Activated CD8-positive, alpha-beta T cell treated with anti-CD3 and anti-CD28 coated beads, Interleukin-2, amount 10 ng/mL, durations not matched to agents 7 days and 5 days (primary cell): Measurements from ENCODE around the gene ANKH. TPM values are rescaled to one million over a fixed set of nuclear protein-coding genes. Genes with fewer than 3 reads are reported as not detected.
"Not testable (repeated sequence)": the region's sequence is repeated elsewhere in the genome, so short reads cannot be mapped to it uniquely, and the experiment has no call there.

Experiments used
- ATAC-seq: fragments of 150-1000 bp; cut with Tn5 transposase; one replicate; pipeline ENCODE4 v1.10.0; 2021; ENCODE audit warnings: moderate library complexity
- CTCF ChIA-PET: fragments of 350-600 bp; sonication (Branson Sonifier 250); formaldehyde crosslinking; loops from one replicate; lab custom pipeline; 2021; ENCODE audit warnings: antibody characterized with exemption; lab: Charles Lee
- POLR2A ChIA-PET: fragments of 350-600 bp; sonication (Branson Sonifier 250); formaldehyde crosslinking; loops from one replicate; lab custom pipeline; 2021; ENCODE audit warnings: antibody characterized with exemption; lab: Charles Lee
- DNase-seq: peaks from one replicate; pipeline ENCODE4 v3.0.0-alpha.2; 2020
- H3K27ac Mint-ChIP-seq: one replicate; pipeline ENCODE4 v1.8.0; 2021; ENCODE audit warnings: mild to moderate bottlenecking, mixed read lengths
- H3K27me3 Mint-ChIP-seq: one replicate; pipeline ENCODE4 v1.8.0; 2021; ENCODE audit warnings: low read depth, mixed read lengths
- H3K36me3 Mint-ChIP-seq: one replicate; pipeline ENCODE4 v1.8.0; 2021; ENCODE audit warnings: low read depth, mixed read lengths
- H3K4me1 Mint-ChIP-seq: one replicate; pipeline ENCODE4 v1.8.0; 2021; ENCODE audit warnings: low read depth, mixed read lengths
- H3K4me3 Mint-ChIP-seq: one replicate; pipeline ENCODE4 v1.8.0; 2021; ENCODE audit warnings: mild to moderate bottlenecking, mixed read lengths
- H3K9me3 Mint-ChIP-seq: one replicate; pipeline ENCODE4 v1.8.0; 2022; ENCODE audit warnings: mixed read lengths; ENCODE audit not compliant: insufficient read depth
- total RNA-seq, 2 experiments: library from RNA; stranded (reverse); gene quantifications; one replicate each; pipeline ENCODE4 v1.2.3, GENCODE V29; 2021

Gene ANKH
- total RNA-seq, 2 experiments from 2014 or later, result 32.1 to 36.0 TPM

DNA sequence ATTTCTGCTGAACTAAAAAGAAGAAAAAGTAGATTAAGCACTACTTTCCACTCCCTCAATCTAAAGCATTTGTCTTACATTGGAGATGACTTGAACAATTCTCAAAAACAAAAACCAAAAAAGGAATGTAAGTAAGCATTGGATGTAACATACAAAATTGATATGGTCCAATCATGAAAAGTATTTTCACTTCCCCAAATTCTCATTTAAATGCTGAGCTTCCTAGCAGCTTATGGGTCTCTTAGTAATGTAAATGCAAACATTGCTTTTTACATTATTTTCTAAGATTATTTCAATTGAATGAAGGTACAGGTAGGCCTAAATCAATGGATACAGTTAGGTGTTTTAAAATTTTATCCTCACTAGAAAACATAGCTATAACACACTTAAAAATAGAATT is 20.0 kb downstream of the ANKH start:
- ChIA-PET CTCF (no interaction called here), POLR2A (no interaction called here)
- no peaks in the 10 kb centered on the region for H3K36me3 Mint-ChIP-seq
- no peak overlapping the region for H3K27ac Mint-ChIP-seq
- H3K9me3 Mint-ChIP-seq, result no peaks in the 10 kb centered on the region
- no peak for ATAC-seq
- no peaks in the 10 kb centered on the region for H3K4me1 Mint-ChIP-seq
- H3K4me3 Mint-ChIP-seq, result no peak overlapping the region
- no peaks in the 10 kb centered on the region for H3K27me3 Mint-ChIP-seq
- no peak for DNase-seq

GRCh38 chr5:14851050-14851419 is 20.5 kb downstream of the ANKH start:
- Mint-ChIP-seq H3K27me3 (no peaks in the 10 kb centered on the region), H3K4me1 (no peaks in the 10 kb centered on the region), H3K36me3 (no peaks in the 10 kb centered on the region), H3K9me3 (no peaks in the 10 kb centered on the region), H3K27ac (no peak overlapping the region), H3K4me3 (no peak overlapping the region)
- ATAC-seq, result no peak
- ChIA-PET CTCF (no interaction called here), POLR2A (no interaction called here)
- no peak for DNase-seq

DNA sequence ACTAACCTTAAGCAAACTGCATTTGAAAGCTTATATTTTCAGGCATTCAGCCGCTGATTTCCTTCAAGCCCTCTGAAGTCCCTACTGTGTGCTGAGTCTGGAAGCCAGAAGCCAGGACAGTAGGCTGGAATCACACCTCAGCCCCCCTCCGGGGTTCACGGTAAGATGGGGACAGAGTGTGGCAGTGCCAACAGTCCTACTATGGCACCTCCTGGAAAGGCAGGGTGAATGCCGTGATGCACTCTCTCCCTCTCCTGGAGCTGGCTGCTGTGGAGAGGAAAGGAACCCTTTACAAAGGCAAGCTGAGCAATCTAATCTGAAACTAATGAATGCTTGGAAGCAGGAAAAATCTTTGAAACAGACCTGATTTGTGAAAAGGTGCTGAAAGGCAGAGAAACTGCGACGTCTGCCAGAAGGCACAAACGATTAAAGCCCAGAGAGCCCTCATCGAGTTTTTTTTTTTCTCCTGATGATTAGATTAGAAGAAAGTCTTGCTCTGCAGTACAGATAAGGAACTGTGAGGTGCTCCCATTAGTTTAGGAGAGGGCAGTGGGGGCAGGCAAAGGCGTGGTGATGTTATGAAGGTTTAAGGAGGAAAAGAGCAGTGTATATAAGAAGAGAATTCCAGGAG is 21.0 kb downstream of the ANKH start:
- H3K36me3 Mint-ChIP-seq, result no peaks in the 10 kb centered on the region
- POLR2A ChIA-PET, result no interaction called here
- H3K27ac Mint-ChIP-seq, result no peak overlapping the region
- H3K9me3 Mint-ChIP-seq, result no peaks in the 10 kb centered on the region
- CTCF ChIA-PET, result interaction anchor here (0.7 to 1.0 kb wide), 2 partner anchors 164 to 231 kb away, joined by 3 read pairs; no protein-coding TSS in a partner anchor
- no peak overlapping the region for H3K4me3 Mint-ChIP-seq
- no peak for ATAC-seq
- H3K4me1 Mint-ChIP-seq, result no peaks in the 10 kb centered on the region
- no peak for DNase-seq
- H3K27me3 Mint-ChIP-seq, result no peaks in the 10 kb centered on the region

DNA sequence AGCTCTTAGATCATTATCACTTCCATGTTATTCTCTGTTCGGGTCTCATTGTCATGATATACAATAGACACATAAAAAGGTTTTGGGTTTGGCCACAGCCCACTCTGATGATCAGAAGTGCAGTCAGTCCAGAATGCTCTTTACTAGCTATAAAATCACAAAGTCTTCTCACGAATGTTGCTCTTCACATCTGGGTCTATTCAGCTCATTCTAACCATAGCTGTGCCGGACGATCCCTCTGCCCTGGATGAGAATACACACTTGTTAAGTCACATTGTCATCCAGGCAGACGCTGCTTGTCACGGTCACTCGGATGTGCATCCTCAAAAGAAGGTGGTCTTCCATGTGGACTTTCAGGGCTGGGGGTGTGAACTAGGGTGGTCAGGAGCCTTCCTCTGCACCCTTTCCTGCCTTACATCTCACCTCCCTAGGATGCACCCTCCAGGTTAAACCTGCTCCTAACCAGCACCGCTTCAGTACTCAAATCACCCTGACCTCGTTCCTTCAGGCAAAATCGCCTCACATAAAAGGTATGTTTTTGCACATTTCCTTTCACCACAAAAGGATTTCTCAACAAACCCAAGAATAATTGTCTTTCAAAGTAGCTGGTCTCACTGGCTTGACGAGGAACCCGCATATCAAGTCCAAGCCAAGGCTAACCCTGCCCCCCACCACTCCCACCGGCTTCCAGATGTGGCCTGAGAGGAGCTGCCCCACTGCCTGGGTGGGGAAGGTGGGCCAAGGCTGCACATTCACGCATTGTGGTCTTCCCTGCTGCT is 21.9 kb downstream of the ANKH start:
- POLR2A ChIA-PET, result no interaction called here
- Mint-ChIP-seq H3K27me3 (no peaks in the 10 kb centered on the region), H3K36me3 (no peaks in the 10 kb centered on the region), H3K4me1 (no peaks in the 10 kb centered on the region), H3K27ac (no peak overlapping the region), H3K9me3 (no peaks in the 10 kb centered on the region), H3K4me3 (no peak overlapping the region)
- ATAC-seq (no peak), DNase-seq (no peak)
- CTCF ChIA-PET, result interaction anchor here (0.7 to 1.7 kb wide), 3 partner anchors 10 to 230 kb away, joined by 3 to 6 read pairs (median 3); no protein-coding TSS in a partner anchor

- ATAC-seq, H3K9me3 Mint-ChIP-seq, POLR2A ChIA-PET, H3K4me3 Mint-ChIP-seq, H3K36me3 Mint-ChIP-seq, H3K27me3 Mint-ChIP-seq, H3K27ac Mint-ChIP-seq, H3K4me1 Mint-ChIP-seq, DNase-seq: not testable (repeated sequence)
- CTCF ChIA-PET, result interaction anchor here (1.7 kb wide), 1 partner anchor 9 kb away, joined by 6 read pairs; no protein-coding TSS in a partner anchor
Observed at GRCh38 chr5:14848942-14849341, 22.6 kb downstream of the ANKH start.

GRCh38 chr5:14848385-14848784 is 23.2 kb downstream of the ANKH start:
- Mint-ChIP-seq H3K4me1 (no peaks in the 10 kb centered on the region), H3K36me3 (no peaks in the 10 kb centered on the region), H3K27ac (no peak overlapping the region), H3K9me3 (no peaks in the 10 kb centered on the region), H3K27me3 (no peaks in the 10 kb centered on the region), H3K4me3 (no peak overlapping the region)
- DNase-seq (no peak), ATAC-seq (no peak)
- ChIA-PET POLR2A (no interaction called here), CTCF (interaction anchor here (1.7 kb wide), 1 partner anchor 9 kb away, joined by 6 read pairs; no protein-coding TSS in a partner anchor)

DNA sequence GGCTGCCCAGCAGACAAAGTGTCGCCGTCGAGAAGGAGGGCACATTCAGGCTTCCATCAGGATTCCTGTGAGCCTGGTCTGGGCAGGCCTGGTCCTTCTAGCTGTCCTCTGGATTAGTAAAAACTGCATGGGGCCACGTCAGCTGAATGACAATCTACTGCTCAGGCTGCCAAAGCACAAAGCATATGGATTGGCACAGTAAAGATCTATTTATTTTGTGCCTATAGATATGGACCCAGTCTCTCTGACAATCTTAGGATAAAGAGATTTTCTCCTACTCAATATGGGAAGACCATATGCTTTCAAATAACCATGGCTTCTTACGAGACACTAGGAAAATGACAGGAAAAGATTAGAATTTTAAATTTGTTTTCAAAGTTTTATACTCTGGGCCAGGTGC is 24.1 kb downstream of the ANKH start:
- H3K27ac Mint-ChIP-seq, result no peak overlapping the region
- H3K27me3 Mint-ChIP-seq, result no peaks in the 10 kb centered on the region
- CTCF ChIA-PET, result no interaction called here
- no peak for DNase-seq
- H3K9me3 Mint-ChIP-seq, result no peaks in the 10 kb centered on the region
- H3K4me3 Mint-ChIP-seq, result no peak overlapping the region
- no peaks in the 10 kb centered on the region for H3K4me1 Mint-ChIP-seq
- H3K36me3 Mint-ChIP-seq, result no peaks in the 10 kb centered on the region
- POLR2A ChIA-PET, result no interaction called here
- ATAC-seq, result no peak

- ChIA-PET POLR2A (no interaction called here), CTCF (no interaction called here)
- no peaks in the 10 kb centered on the region for H3K4me1 Mint-ChIP-seq
- H3K27me3 Mint-ChIP-seq, result no peaks in the 10 kb centered on the region
- ATAC-seq (no peak), DNase-seq (no peak)
- H3K36me3 Mint-ChIP-seq, result peaks cover 9% of the 10 kb centered on the region
- no peaks in the 10 kb centered on the region for H3K9me3 Mint-ChIP-seq
- no peak overlapping the region for H3K4me3 Mint-ChIP-seq
- no peak overlapping the region for H3K27ac Mint-ChIP-seq
Observed at GRCh38 chr5:14842117-14842516, 29.5 kb downstream of the ANKH start.

DNA sequence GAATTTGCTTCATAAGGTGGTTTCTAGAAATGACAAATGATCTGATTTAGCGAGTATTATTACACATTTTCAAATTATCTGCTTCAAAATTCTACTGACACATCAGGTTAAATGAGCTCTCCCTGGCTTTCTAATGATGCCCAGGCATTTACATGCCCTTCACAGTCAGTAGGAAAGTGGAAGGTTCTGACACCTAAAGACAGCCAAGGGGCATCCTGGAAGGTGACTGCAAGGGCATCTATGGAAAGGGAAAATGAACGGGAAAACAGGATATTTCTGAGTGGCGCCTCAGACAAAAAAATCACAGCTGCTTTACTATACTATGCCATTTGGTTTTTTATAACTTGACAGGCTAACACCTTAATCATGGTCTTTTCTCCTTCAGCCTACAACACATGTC is 31.0 kb downstream of the ANKH start:
- no peak for DNase-seq
- no peak overlapping the region for H3K27ac Mint-ChIP-seq
- POLR2A ChIA-PET, result no interaction called here

GRCh38 chr5:14838396-14839319 is 32.9 kb downstream of the ANKH start:
- POLR2A ChIA-PET, result no interaction called here
- no peak overlapping the region for H3K27ac Mint-ChIP-seq
- H3K27me3 Mint-ChIP-seq, result no peaks in the 10 kb centered on the region
- peaks cover 10% of the 10 kb centered on the region for H3K36me3 Mint-ChIP-seq
- DNase-seq (no peak), ATAC-seq (no peak)
- H3K9me3 Mint-ChIP-seq, result no peaks in the 10 kb centered on the region
- CTCF ChIA-PET, result interaction anchor here (1.5 kb wide), 1 partner anchor 10 kb away, joined by 6 read pairs; no protein-coding TSS in a partner anchor
- peaks cover 1% of the 10 kb centered on the region for H3K4me1 Mint-ChIP-seq
- H3K4me3 Mint-ChIP-seq, result no peak overlapping the region

More for the DNA sequence above, 31.0 kb downstream of the ANKH start:
- CTCF ChIA-PET, result interaction anchor here (0.9 to 1.5 kb wide), 3 partner anchors 8 to 24 kb away, joined by 3 to 6 read pairs (median 4); no protein-coding TSS in a partner anchor
- H3K36me3 Mint-ChIP-seq, result peaks cover 10% of the 10 kb centered on the region
- H3K4me3 Mint-ChIP-seq, result no peak overlapping the region
- peaks cover 1% of the 10 kb centered on the region for H3K4me1 Mint-ChIP-seq
- H3K9me3 Mint-ChIP-seq, result no peaks in the 10 kb centered on the region
- ATAC-seq, result no peak
- H3K27me3 Mint-ChIP-seq, result no peaks in the 10 kb centered on the region

DNA sequence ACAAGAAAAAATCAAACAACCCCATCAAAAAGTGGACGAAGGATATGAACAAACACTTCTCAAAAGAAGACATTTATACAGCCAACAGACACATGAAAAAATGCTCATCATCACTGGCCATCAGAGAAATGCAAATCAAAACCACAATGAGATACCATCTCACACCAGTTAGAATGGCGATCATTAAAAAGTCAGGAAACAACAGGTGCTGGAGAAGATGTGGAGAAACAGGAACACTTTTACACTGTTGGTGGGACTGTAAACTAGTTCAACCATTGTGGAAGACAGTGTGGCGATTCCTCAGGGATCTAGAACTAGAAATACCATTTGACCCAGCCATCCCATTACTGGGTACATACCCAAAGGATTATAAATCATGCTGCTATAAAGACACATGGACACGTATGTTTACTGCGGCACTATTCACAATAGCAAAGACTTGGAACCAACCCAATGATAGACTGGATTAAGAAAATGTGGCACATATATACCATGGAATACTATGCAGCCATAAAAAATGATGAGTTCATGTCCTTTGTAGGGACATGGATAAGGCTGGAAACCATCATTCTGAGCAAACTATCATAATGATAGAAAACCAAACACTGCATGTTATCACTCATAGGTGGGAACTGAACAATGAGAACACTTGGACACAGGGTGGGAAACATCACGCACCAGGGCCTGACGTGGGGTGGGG is 34.0 kb downstream of the ANKH start:
- H3K4me1 Mint-ChIP-seq, ATAC-seq, H3K27ac Mint-ChIP-seq, H3K4me3 Mint-ChIP-seq, H3K36me3 Mint-ChIP-seq, H3K27me3 Mint-ChIP-seq, POLR2A ChIA-PET, DNase-seq, H3K9me3 Mint-ChIP-seq, CTCF ChIA-PET: not testable (repeated sequence)
